GM21717 (cell line): ENCODE measurements around the gene GP1BA.

Experiments used
- ATAC-seq: cut with Tn5 transposase; IDR thresholded peaks from one replicate; pipeline ENCODE4 v1.9.1; 2021; ENCODE audit warnings: mild to moderate bottlenecking, moderate library complexity; ENCODE audit not compliant: unreplicated experiment

GP1BA gene

GRCh38 chr17:4971826-4972225 lies 39.7 kb downstream of the GP1BA start:
- ATAC-seq: no peak

- no peak for ATAC-seq
Observed at GRCh38 chr17:4972322-4972721, 40.2 kb downstream of the GP1BA start.

- ATAC-seq: no peak
Observed at GRCh38 chr17:4972752-4973151, 40.7 kb downstream of the GP1BA start.

DNA sequence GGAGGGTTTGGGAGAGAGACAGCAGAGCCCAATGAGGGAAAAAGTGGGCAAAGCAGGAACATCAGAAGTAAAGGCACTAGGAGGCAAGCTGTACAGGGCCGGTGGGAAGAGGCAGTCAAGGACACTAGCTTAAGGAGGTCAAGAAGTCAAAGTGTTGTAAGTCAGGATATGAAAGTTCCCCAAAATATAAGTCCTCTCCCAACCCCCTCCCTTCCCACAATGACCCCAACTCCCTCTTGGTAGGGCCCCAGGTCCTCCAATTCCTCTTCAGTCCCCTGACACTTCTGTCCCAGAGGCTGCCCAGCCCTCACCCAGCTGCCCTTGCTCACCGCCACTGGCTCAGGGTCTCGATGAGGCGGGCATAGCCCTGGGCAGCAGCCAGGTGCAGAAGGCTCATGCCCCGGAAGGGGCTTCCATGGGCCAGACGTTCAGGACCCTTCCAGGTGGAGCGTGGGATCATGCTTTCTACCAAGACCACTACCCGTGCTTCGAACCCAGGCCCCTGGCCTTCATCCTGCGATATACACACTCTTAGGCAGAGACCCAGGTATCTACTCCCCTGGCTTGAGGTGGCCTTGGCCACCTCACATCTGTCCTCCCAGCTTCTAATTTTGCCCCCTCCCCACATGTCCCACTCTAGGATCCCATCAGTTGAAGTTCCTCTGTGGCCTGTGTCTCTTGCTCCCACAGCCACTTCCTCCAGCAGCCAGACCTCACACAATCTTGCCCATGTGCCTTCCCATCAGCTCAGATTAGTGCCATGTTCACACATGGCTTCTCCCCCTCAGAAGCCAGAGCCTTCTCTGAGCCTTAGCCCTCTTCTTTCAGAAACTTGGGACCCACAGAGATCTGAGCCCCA lies 41.4 kb downstream of the GP1BA start:
- no peak for ATAC-seq

DNA sequence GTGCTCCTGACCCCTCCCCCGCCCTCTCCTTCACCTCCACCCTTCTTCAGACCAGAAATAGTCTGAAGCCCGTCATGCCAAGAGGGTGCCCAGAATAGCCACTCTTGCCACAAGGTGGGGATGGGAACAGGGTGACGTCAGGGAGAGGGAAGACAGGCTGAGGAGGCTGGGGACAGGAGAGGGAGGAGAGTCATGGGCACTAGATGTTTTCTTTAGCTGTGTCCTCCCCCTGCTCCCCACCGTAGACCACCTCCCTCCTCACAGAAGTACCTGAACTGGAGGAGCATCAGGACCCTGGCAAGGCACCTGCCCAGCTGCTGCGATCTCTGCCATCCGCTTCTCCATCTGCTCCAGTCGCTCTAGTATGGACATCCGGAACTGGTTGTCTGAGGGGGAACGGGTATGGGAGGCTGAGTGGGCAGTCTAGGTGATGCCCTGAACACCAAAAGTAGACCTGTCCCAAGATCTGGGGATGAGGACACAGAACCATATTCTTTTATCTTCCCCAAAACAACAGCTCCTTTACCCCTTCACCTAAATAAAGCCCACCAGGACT lies 42.1 kb downstream of the GP1BA start:
- ATAC-seq: no peak

DNA sequence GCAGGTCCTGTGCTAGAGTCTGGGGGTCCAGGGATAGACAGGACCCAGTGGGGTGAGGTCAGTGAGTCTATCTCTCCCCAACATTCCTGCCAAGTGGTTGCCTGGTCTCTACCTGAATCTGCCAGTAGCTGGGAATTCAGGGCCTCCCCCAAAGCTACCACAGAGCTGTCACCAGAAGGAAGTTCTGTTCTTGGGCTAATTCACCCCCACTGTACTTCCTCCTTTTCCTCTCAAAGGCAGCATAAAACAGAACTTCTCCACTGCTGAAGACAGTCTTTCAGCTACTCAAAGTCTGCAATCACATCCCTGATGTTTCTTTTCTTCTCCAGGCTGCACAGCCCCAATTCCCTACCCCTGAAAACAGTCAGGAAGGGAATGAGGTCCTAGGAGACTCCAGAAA lies 46.6 kb downstream of the GP1BA start:
- no peak for ATAC-seq

GRCh38 chr17:4980644-4981216 lies 48.7 kb downstream of the GP1BA start:
- ATAC-seq: no peak

DNA sequence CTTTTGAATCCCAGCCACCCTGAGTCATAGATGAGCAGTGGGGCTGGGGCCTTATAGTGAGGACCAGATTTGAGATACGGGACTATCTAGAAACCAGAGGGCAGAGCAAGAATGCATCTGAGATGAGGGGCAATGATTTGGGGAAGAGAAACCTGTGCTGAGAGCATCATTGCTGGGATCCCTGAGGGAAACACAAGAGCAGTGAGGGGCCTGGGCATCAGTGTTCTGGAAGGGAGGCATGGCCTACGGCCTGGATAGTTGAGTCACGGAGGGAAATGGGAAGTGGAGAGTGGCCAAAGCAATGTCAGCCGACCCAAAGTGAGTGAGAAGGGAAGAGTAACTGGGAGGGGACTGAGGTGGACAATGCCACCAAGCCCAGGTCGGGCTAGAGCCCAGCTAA lies 50.2 kb downstream of the GP1BA start:
- ATAC-seq: no peak
